GM12878 (cell line): ENCODE data around the gene CNTNAP2. TPM values are rescaled to one million over a fixed set of nuclear protein-coding genes. Genes with fewer than 3 reads are reported as not detected.
"Not testable (repeated sequence)": the region's sequence is repeated elsewhere in the genome, so short reads cannot be mapped to it uniquely, and the experiment has no call there.

Experiments used
- ATAC-seq: fragments of 200-7000 bp; cut with Tn5 transposase; 3 replicates; pipeline ENCODE4 v1.9.1; 2020; ENCODE audit warnings: mild to moderate bottlenecking, moderate library complexity
- BruUV-seq: library from RNA; stranded (reverse); fragments of 400-500 nt; replicated peaks from 2 replicates; lab custom pipeline; 2021; lab: Mats Ljungman, UMichigan
- CTCF ChIA-PET: fragments of 300-600 bp; sonication (Branson Sonifier 250); formaldehyde crosslinking; extraction: SDS; loops from one replicate; lab custom pipeline; 2021; ENCODE audit warnings: inconsistent platforms; lab: Yijun Ruan, JAX
- POLR2A ChIA-PET: fragments of 350-600 bp; formaldehyde crosslinking; extraction: SDS; loops from one replicate; lab custom pipeline; 2021; ENCODE audit warnings: inconsistent platforms; lab: Charles Lee
- RAD21 ChIA-PET: fragments of 300-600 bp; sonication (Branson Sonifier 250); formaldehyde crosslinking; loops from one replicate; lab custom pipeline; 2023; ENCODE audit warnings: antibody characterized with exemption; ENCODE audit not compliant: unreplicated experiment; lab: Charles Lee
- SMC1A ChIA-PET: fragments of 300-600 bp; sonication (Branson Sonifier 250); formaldehyde crosslinking; loops from one replicate; lab custom pipeline; 2023; ENCODE audit not compliant: unreplicated experiment, uncharacterized antibody; lab: Charles Lee
- DNase-seq: peaks from one replicate; pipeline ENCODE4 v3.0.0-alpha.2; 2011; ENCODE audit warnings: low read depth, low spot score
- FAIRE-seq: peaks from 3 replicates; lab custom pipeline; 2011; peaks lifted over from hg19 to GRCh38; lab: Jason Lieb, UNC
- H2AFZ ChIP-seq: 2 replicates; pipeline ENCODE4 v1.6.0; 2011; ENCODE audit warnings: low read depth, low read length, control low read depth; ENCODE audit not compliant: control insufficient read depth
- H3K27ac ChIP-seq: 2 replicates; pipeline ENCODE4 v1.5.1; 2011; ENCODE audit warnings: control low read depth; ENCODE audit not compliant: control insufficient read depth, insufficient read depth
- H3K27me3 ChIP-seq, 2 experiments: replicated peaks in 1 of 2; 2 replicates each; pipeline versions ENCODE4 v1.6.0 to v1.6.1; 2011; ENCODE audit warnings: low read length in 1 of 2; ENCODE audit not compliant: control insufficient read depth in 2 of 2, insufficient read depth in 2 of 2
- H3K36me3 ChIP-seq, 2 experiments: 2 replicates each; pipeline ENCODE4 v1.5.1; 2011; ENCODE audit warnings: low read length in 1 of 2; ENCODE audit not compliant: control insufficient read depth in 2 of 2, insufficient read depth in 2 of 2
- H3K4me1 ChIP-seq: 2 replicates; pipeline ENCODE4 v1.6.1; 2011; ENCODE audit warnings: mild to moderate bottlenecking, low read length, moderate library complexity, mixed read lengths; ENCODE audit not compliant: control insufficient read depth, insufficient read depth
- H3K4me2 ChIP-seq: 2 replicates; pipeline ENCODE4 v1.6.0; 2011; ENCODE audit warnings: control low read depth; ENCODE audit not compliant: control insufficient read depth, insufficient read depth
- H3K4me3 ChIP-seq: fragments of 200-600 bp; sonication (generic); 2 replicates; pipeline ENCODE4 v1.5.1; 2016
- H3K79me2 ChIP-seq: 2 replicates; pipeline ENCODE4 v1.6.0; 2011; ENCODE audit warnings: low read length; ENCODE audit not compliant: control insufficient read depth, insufficient read depth
- H3K9ac ChIP-seq: 2 replicates; pipeline ENCODE4 v1.8.0; 2011; ENCODE audit warnings: low read length, control low read depth, mixed read lengths; ENCODE audit not compliant: control insufficient read depth, insufficient read depth
- H3K9me3 ChIP-seq: replicated peaks from 3 replicates; pipeline ENCODE4 v1.5.1; 2011; ENCODE audit warnings: mild to moderate bottlenecking, low read length; ENCODE audit not compliant: control insufficient read depth, insufficient read depth
- H4K20me1 ChIP-seq: 2 replicates; pipeline ENCODE4 v1.6.0; 2011; ENCODE audit not compliant: control insufficient read depth, insufficient read depth
- ATF7 ChIP-seq: fragments of 450-650 bp; IDR thresholded peaks from 2 replicates; pipeline ENCODE4 v1.6.1; 2016; ENCODE audit warnings: low read depth, mild to moderate bottlenecking
- CBFB ChIP-seq: IDR thresholded peaks from 2 replicates; pipeline ENCODE4 v1.6.1; 2016; ENCODE audit warnings: antibody characterized with exemption, low read depth
- MEF2A ChIP-seq: IDR thresholded peaks from 2 replicates; pipeline ENCODE4 v1.6.1; 2011; ENCODE audit warnings: low read depth, mild to moderate bottlenecking, low read length, moderate library complexity; ENCODE audit not compliant: insufficient read depth
- NFIC ChIP-seq: IDR thresholded peaks from 2 replicates; pipeline ENCODE4 v1.6.1; 2012; ENCODE audit warnings: low read depth, mild to moderate bottlenecking, inconsistent platforms, low read length, moderate library complexity
- ZNF384 ChIP-seq: IDR thresholded peaks from 2 replicates; pipeline ENCODE4 v1.6.1; 2012; ENCODE audit warnings: low read depth, mild to moderate bottlenecking, low read length, improper control_type of control experiment, borderline replicate concordance
- WGBS: methylation state at CpG from one replicate; pipeline ENCODE4 v1.1.6; 2016; ENCODE audit warnings: low lambda C conversion rate; ENCODE audit not compliant: insufficient replicate concordance, insufficient coverage; ENCODE audit errors: missing lambda C conversion rate; 5-methylcytosine and 5-hydroxymethylcytosine counted together
- in situ Hi-C: fragments of 300-500 bp; cut with MboI; formaldehyde crosslinking; loops from 9 replicates; pipeline ENCODE4 v1.14.3; 2018; ENCODE audit warnings: mixed read lengths
- intact Hi-C: fragments of 100-400 bp; cut with micrococcal nuclease; formaldehyde crosslinking; loops from one replicate; pipeline ENCODE4 v1.14.2; 2022; ENCODE audit not compliant: unreplicated experiment
- polyA plus RNA-seq, 11 experiments: library from polyadenylated mRNA; depleted of rRNA in 4 of 11; unstranded in 6 of 11; stranded (reverse) in 5 of 11; fragments of >200 nt; fragmentation: Nextera tagmentation in 4 of 11; fragmentation: Illumina TruSeq in 1 of 11; extraction: Ambion mirVana in 4 of 11; extraction: Trizol in 1 of 11; gene quantifications; 1 replicate in 1 of 11; 2 replicates in 10 of 11; pipeline versions ENCODE4 v1.2.1 to v1.2.3, GENCODE V29; 2011 to 2016; ENCODE audit warnings: inconsistent platforms in 2 of 11, missing spikeins in 2 of 11, low read depth in 1 of 11
- total RNA-seq, 4 experiments: library from RNA; depleted of rRNA in 3 of 4; stranded (reverse); fragments of >200 nt in 3 of 4; fragmentation: Illumina TruSeq in 1 of 4; extraction: Trizol in 1 of 4; gene quantifications; 2 replicates each; pipeline versions ENCODE4 v1.2.1 to v1.2.3, GENCODE V29; 2013 to 2021
- TF ChIP-seq, protein P1 (sequence below): fragments of 450-650 bp; formaldehyde crosslinking; IDR thresholded peaks from 2 replicates; pipeline ENCODE4 v1.5.0; 2022; ENCODE audit warnings: mild to moderate bottlenecking, missing genetic modification characterization
- TF ChIP-seq, protein P2 (sequence below): fragments of 450-650 bp; IDR thresholded peaks from 2 replicates; pipeline ENCODE4 v1.6.1; 2016; ENCODE audit warnings: mild to moderate bottlenecking, moderate library complexity, borderline replicate concordance

CNTNAP2 gene
- total and polyA plus RNA-seq, 10 of the 15 experiments (the other 5 are each of a cell fraction or from before 2014, with no cell fraction given), result 0.03 to 0.08 (median 0.03) TPM; not detected in 7

DNA sequence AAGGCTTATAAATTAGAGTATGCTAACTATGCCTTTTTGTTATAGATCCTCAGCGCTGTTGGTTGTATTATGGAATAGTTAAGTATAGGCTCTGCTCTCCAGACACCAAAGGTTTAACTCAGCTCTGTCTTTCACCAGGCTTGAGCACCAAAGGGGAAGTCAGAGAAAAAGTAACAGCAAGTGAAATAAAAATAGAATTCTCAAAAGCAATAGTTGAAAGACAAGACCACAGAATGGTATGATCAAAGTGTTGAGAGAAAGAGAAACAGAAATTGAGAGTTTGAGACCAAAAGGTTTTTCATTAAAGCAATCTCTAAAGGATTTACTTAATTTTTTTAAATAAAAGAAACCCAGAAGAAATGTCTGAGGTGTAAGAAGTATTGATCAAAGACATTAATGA, 1944.1 kb downstream of the CNTNAP2 start (continued):
- TF ChIP-seq ATF7 (no peak), ZNF384 (no peak), NFIC (peak; percentile 47; the same call in 1 of the 2 replicates), MEF2A (peak; percentile 86), CBFB (no peak)
- TF ChIP-seq, protein P1, sequence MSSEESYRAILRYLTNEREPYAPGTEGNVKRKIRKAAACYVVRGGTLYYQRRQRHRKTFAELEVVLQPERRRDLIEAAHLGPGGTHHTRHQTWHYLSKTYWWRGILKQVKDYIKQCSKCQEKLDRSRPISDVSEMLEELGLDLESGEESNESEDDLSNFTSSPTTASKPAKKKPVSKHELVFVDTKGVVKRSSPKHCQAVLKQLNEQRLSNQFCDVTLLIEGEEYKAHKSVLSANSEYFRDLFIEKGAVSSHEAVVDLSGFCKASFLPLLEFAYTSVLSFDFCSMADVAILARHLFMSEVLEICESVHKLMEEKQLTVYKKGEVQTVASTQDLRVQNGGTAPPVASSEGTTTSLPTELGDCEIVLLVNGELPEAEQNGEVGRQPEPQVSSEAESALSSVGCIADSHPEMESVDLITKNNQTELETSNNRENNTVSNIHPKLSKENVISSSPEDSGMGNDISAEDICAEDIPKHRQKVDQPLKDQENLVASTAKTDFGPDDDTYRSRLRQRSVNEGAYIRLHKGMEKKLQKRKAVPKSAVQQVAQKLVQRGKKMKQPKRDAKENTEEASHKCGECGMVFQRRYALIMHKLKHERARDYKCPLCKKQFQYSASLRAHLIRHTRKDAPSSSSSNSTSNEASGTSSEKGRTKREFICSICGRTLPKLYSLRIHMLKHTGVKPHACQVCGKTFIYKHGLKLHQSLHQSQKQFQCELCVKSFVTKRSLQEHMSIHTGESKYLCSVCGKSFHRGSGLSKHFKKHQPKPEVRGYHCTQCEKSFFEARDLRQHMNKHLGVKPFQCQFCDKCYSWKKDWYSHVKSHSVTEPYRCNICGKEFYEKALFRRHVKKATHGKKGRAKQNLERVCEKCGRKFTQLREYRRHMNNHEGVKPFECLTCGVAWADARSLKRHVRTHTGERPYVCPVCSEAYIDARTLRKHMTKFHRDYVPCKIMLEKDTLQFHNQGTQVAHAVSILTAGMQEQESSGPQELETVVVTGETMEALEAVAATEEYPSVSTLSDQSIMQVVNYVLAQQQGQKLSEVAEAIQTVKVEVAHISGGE (CRISPR knock-in tag), result no peak
- TF ChIP-seq, protein P2, sequence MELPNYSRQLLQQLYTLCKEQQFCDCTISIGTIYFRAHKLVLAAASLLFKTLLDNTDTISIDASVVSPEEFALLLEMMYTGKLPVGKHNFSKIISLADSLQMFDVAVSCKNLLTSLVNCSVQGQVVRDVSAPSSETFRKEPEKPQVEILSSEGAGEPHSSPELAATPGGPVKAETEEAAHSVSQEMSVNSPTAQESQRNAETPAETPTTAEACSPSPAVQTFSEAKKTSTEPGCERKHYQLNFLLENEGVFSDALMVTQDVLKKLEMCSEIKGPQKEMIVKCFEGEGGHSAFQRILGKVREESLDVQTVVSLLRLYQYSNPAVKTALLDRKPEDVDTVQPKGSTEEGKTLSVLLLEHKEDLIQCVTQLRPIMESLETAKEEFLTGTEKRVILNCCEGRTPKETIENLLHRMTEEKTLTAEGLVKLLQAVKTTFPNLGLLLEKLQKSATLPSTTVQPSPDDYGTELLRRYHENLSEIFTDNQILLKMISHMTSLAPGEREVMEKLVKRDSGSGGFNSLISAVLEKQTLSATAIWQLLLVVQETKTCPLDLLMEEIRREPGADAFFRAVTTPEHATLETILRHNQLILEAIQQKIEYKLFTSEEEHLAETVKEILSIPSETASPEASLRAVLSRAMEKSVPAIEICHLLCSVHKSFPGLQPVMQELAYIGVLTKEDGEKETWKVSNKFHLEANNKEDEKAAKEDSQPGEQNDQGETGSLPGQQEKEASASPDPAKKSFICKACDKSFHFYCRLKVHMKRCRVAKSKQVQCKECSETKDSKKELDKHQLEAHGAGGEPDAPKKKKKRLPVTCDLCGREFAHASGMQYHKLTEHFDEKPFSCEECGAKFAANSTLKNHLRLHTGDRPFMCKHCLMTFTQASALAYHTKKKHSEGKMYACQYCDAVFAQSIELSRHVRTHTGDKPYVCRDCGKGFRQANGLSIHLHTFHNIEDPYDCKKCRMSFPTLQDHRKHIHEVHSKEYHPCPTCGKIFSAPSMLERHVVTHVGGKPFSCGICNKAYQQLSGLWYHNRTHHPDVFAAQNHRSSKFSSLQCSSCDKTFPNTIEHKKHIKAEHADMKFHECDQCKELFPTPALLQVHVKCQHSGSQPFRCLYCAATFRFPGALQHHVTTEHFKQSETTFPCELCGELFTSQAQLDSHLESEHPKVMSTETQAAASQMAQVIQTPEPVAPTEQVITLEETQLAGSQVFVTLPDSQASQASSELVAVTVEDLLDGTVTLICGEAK, result no peak

DNA sequence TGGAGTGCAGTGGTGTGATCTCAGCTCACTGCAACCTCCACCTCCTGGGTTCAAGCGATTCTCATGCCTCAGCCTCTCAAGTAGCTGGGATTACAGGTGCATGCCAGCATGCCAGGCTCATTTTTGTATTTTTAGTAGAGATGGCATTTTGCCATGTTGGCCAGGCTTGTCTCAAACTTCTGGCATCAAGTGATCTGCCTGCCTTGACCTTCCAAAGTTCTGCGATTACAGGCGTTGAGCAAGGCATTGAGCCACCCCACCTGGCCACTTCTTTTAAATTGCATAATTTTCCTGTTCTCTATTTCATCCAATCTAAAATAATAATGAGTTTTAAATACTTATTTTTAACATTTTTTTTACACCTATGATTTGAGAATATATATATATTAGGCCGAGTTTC, 1961.5 kb downstream of the CNTNAP2 start:
- POLR2A ChIA-PET, H3K9me3 ChIP-seq, H3K36me3 ChIP-seq, H3K9ac ChIP-seq, H4K20me1 ChIP-seq, H2AFZ ChIP-seq, H3K4me3 ChIP-seq, in situ Hi-C loops, DNase-seq, FAIRE-seq, CTCF ChIA-PET, H3K79me2 ChIP-seq, ATAC-seq, BruUV-seq, RAD21 ChIA-PET, SMC1A ChIA-PET, H3K27ac ChIP-seq, H3K27me3 ChIP-seq, H3K4me2 ChIP-seq, intact Hi-C loops, H3K4me1 ChIP-seq: not testable (repeated sequence)
- WGBS, result 39% methylated on average over 4 of the region's 4 CpGs
